Peyer's patch (tissue), 4 donors: ENCODE data around the gene LTBP1.

Source experiments
- POLR2A ChIP-seq, 2 donors: fragments of 450-650 bp; IDR thresholded peaks; one replicate each; pipeline ENCODE4 v1.5.1; 2017; ENCODE audit warnings: antibody characterized with exemption in 2 of 2, mild to moderate bottlenecking in 2 of 2, moderate library complexity in 2 of 2
- TF ChIP-seq, protein P1 (sequence below), 6 experiments: fragments of 450-650 bp in 4 of 6; fragments of 200-600 bp in 2 of 6; sonication (generic) in 1 of 6; IDR thresholded peaks; one replicate each; pipeline ENCODE4 v1.5.1; 2017 to 2019; ENCODE audit warnings: antibody characterized with exemption in 6 of 6, mild to moderate bottlenecking in 3 of 6, moderate library complexity in 1 of 6

DNA sequence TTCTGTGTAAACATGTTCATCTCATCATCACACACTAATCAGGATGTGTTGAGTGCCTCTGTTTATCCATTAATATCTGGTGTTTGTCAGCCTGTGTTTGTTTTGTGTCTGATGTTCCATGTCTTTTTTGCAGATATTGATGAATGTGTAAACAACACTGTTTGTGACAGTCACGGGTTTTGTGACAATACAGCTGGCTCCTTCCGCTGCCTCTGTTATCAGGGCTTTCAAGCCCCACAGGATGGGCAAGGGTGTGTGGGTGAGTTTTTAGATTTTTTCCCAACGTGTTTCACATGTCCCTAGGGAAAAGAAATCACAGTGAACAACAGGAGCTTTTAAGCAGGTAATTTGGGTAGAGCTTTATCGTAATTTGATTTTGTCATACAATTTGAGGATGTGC is 396.0 kb downstream of the LTBP1 start:
- no peak for TF ChIP-seq POLR2A (IDR thresholded peaks at IDR 0.05)
- TF ChIP-seq, protein P1, sequence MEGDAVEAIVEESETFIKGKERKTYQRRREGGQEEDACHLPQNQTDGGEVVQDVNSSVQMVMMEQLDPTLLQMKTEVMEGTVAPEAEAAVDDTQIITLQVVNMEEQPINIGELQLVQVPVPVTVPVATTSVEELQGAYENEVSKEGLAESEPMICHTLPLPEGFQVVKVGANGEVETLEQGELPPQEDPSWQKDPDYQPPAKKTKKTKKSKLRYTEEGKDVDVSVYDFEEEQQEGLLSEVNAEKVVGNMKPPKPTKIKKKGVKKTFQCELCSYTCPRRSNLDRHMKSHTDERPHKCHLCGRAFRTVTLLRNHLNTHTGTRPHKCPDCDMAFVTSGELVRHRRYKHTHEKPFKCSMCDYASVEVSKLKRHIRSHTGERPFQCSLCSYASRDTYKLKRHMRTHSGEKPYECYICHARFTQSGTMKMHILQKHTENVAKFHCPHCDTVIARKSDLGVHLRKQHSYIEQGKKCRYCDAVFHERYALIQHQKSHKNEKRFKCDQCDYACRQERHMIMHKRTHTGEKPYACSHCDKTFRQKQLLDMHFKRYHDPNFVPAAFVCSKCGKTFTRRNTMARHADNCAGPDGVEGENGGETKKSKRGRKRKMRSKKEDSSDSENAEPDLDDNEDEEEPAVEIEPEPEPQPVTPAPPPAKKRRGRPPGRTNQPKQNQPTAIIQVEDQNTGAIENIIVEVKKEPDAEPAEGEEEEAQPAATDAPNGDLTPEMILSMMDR (IDR thresholded peaks at IDR 0.05) = no peak
